A673 (cell line): ENCODE data around the gene GATA5. TPM values are rescaled to one million over a fixed set of nuclear protein-coding genes. Genes with fewer than 3 reads are reported as not detected.

Experiments used
- BruUV-seq: library from RNA; stranded (reverse); fragments of 400-500 nt; replicated peaks from 2 replicates; lab custom pipeline; 2021; lab: Mats Ljungman, UMichigan
- CTCF ChIA-PET: fragments of 300-600 bp; sonication (Branson Sonifier 250); formaldehyde crosslinking; loops from one replicate; lab custom pipeline; 2022; ENCODE audit warnings: antibody characterized with exemption; lab: Charles Lee
- POLR2A ChIA-PET: fragments of 300-600 bp; sonication (Branson Sonifier 250); formaldehyde crosslinking; loops from one replicate; lab custom pipeline; 2022; ENCODE audit warnings: antibody characterized with exemption; ENCODE audit not compliant: low non-redundant PET; lab: Charles Lee
- DNase-seq: peaks from one replicate; pipeline ENCODE4 v3.0.0-alpha.2; 2015; ENCODE audit warnings: low spot score
- H3K27ac ChIP-seq: fragments of 200-600 bp; sonication (generic); 2 replicates; pipeline ENCODE4 v1.5.1; 2016; ENCODE audit warnings: mixed run types, low read depth, mild to moderate bottlenecking, mixed read lengths, antibody characterized with exemption, low read length; ENCODE audit not compliant: poor library complexity, severe bottlenecking
- H3K27me3 ChIP-seq: fragments of 200-600 bp; sonication (generic); replicated peaks from 2 replicates; pipeline ENCODE4 v1.6.1; 2017; ENCODE audit warnings: mixed run types, low read depth, mild to moderate bottlenecking, mixed read lengths, antibody characterized with exemption, low read length; ENCODE audit not compliant: insufficient read depth, poor library complexity
- H3K36me3 ChIP-seq: fragments of 200-600 bp; sonication (generic); 2 replicates; pipeline ENCODE4 v1.6.1; 2016; ENCODE audit warnings: mixed run types, mild to moderate bottlenecking, mixed read lengths, antibody characterized with exemption, low read length; ENCODE audit not compliant: insufficient read depth, poor library complexity, severe bottlenecking
- H3K4me1 ChIP-seq: fragments of 200-600 bp; sonication (generic); 2 replicates; pipeline ENCODE4 v1.6.1; 2017; ENCODE audit warnings: mixed run types, mild to moderate bottlenecking, mixed read lengths, antibody characterized with exemption, low read length; ENCODE audit not compliant: insufficient read depth, poor library complexity, severe bottlenecking
- H3K4me3 ChIP-seq: fragments of 200-600 bp; sonication (generic); 2 replicates; pipeline ENCODE4 v1.5.1; 2016; ENCODE audit warnings: low read depth, mixed run types, mild to moderate bottlenecking, mixed read lengths, low read length; ENCODE audit not compliant: poor library complexity, severe bottlenecking
- H3K9me3 ChIP-seq: fragments of 200-600 bp; sonication (generic); 2 replicates; pipeline ENCODE4 v1.6.1; 2016; ENCODE audit warnings: mixed run types, low read depth, mild to moderate bottlenecking, mixed read lengths, antibody characterized with exemption, low read length; ENCODE audit not compliant: poor library complexity, severe bottlenecking
- EZH2 ChIP-seq: fragments of 200-600 bp; sonication (generic); IDR thresholded peaks from 2 replicates; pipeline ENCODE4 v1.6.1; 2017; ENCODE audit warnings: borderline replicate concordance, low read depth, mild to moderate bottlenecking, mixed read lengths, antibody characterized with exemption, low read length; ENCODE audit not compliant: poor library complexity, severe bottlenecking
- intact Hi-C: fragments of 100-400 bp; cut with micrococcal nuclease; formaldehyde crosslinking; loops from one replicate; pipeline ENCODE4 v1.10.0; 2022; ENCODE audit not compliant: unreplicated experiment
- total RNA-seq: library from RNA; stranded (reverse); gene quantifications from 2 replicates; pipeline ENCODE4 v1.2.3, GENCODE V29; 2021
- TF ChIP-seq, protein P1 (sequence below): fragments of 300-800, 200-600 bp; sonication (generic); conservative IDR thresholded peaks from 2 replicates; pipeline ENCODE4 v1.5.1; 2017; ENCODE audit warnings: low read depth, mild to moderate bottlenecking, antibody characterized with exemption, low read length, moderate library complexity, mixed read lengths

GATA5 gene
- total RNA-seq, 1 experiment from 2014 or later, result not detected

DNA sequence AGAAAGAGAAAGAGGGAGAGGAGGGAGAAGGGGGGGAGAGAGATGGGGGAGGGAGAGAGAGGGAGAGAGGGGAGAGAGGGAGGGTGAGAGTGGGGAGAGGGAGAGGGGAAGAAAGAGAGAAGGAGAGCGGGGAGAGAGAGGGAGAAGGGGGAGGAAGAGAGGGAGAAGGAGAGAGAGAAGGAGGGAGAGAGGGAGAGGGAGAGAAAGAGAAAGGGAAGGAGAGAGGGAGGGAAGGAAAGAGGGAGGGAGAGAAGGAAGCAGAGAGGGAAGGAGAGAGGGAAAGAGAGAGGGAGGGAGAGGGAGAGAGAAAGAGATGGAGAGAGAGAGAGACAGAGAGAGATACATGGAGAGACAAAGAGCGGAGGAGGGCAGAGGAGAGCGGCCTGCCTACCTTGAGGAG lies 23.8 kb downstream of the GATA5 start:
- no peak for TF ChIP-seq EZH2
- TF ChIP-seq, protein P1, sequence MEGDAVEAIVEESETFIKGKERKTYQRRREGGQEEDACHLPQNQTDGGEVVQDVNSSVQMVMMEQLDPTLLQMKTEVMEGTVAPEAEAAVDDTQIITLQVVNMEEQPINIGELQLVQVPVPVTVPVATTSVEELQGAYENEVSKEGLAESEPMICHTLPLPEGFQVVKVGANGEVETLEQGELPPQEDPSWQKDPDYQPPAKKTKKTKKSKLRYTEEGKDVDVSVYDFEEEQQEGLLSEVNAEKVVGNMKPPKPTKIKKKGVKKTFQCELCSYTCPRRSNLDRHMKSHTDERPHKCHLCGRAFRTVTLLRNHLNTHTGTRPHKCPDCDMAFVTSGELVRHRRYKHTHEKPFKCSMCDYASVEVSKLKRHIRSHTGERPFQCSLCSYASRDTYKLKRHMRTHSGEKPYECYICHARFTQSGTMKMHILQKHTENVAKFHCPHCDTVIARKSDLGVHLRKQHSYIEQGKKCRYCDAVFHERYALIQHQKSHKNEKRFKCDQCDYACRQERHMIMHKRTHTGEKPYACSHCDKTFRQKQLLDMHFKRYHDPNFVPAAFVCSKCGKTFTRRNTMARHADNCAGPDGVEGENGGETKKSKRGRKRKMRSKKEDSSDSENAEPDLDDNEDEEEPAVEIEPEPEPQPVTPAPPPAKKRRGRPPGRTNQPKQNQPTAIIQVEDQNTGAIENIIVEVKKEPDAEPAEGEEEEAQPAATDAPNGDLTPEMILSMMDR, result no peak
- no peak for DNase-seq
- no TSS peak for BruUV-seq
- H3K36me3 ChIP-seq, result no peaks in the 10 kb centered on the region
- CTCF ChIA-PET, result no interaction called here
- no peaks in the 10 kb centered on the region for H3K4me1 ChIP-seq
- POLR2A ChIA-PET, result no interaction called here
- no peak overlapping the region for H3K27ac ChIP-seq
- intact Hi-C loops, result no loop called here
- no peaks in the 10 kb centered on the region for H3K9me3 ChIP-seq
- H3K4me3 ChIP-seq, result no peak overlapping the region
- peaks cover 25% of the 10 kb centered on the region for H3K27me3 ChIP-seq

DNA sequence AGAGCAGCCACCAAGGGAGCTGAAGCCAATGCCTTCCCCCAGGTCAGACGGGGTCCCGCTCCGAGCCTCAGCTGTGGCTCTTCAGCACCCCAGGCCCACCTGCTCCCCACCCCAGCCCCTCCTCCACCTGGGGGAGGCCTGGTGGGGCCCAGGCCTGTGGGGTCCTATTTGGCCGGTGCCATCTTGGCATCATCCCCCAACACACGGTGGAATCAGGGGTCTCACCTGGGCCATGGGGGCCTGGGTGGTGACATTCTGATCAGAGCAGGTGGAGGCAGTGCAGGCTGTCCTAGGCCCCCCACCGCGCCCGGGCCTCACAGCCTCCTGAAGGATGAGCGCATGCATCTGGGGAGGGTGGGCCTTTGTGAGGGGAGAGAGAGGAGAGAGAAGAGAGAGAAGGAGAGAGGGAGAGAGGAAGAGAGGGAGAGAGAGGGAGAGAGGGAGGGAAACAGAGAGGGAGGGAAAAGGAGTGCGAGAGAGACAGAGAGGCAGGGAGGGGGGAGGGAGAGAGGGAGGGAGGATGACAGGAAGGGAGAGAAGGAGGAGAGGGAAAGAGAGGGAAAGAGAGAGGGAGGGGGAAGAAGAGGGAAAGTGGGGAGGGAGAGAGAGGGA lies 24.5 kb downstream of the GATA5 start:
- Histone ChIP-seq H3K4me1 (no peaks in the 10 kb centered on the region), H3K9me3 (no peaks in the 10 kb centered on the region), H3K27me3 (peaks cover 25% of the 10 kb centered on the region), H3K4me3 (no peak overlapping the region), H3K27ac (no peak overlapping the region), H3K36me3 (no peaks in the 10 kb centered on the region)
- DNase-seq, result no peak
- intact Hi-C loops, result no loop called here
- no TSS peak for BruUV-seq
- CTCF ChIA-PET, result no interaction called here
- TF ChIP-seq, protein P1, result no peak
- no peak for TF ChIP-seq EZH2
- POLR2A ChIA-PET, result no interaction called here

DNA sequence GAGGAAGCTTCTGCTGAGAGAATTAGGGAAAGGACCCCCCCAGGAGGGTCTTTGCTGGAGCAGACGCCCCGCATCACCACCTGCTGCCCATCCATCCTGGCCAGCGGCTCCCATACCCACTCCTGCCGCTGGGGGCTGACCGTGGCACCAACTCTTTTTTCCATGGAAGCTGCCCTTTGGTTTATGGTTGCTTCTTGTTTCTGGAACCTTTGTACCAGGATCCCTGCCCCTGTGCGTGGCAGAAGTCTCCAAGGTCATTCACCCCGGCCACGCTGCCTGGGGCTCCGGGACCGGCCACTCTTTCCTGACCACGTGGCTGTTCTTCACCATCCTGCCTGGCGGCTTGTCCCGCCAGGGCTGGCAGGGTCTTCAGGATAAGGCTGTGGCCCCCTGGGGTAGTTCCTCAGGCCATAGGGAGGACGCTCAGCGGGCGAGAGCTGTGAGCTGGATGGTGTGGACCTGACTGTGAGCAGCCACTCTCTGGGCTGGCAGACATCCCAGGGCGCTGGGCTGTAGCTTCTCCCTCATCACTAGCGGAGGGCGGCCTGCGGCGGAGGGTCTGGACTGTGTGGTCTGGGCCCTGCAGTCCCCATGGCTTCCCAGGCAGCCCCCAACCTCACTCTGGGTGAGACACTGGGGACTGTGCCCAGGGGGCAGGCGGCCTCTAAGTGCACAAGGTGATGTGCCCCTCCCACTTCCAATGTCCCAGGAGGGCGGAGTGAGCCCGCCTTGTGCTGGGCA lies 25.7 kb downstream of the GATA5 start:
- ChIA-PET CTCF (no interaction called here), POLR2A (no interaction called here)
- no peaks in the 10 kb centered on the region for H3K4me1 ChIP-seq
- peaks cover 31% of the 10 kb centered on the region for H3K27me3 ChIP-seq
- H3K9me3 ChIP-seq, result no peaks in the 10 kb centered on the region
- intact Hi-C loops, result no loop called here
- DNase-seq, result no peak
- TF ChIP-seq, protein P1, result peak; percentile 37
- no peak for TF ChIP-seq EZH2
- BruUV-seq, result no TSS peak
- H3K27ac ChIP-seq, result no peak overlapping the region
- no peak overlapping the region for H3K4me3 ChIP-seq
- no peaks in the 10 kb centered on the region for H3K36me3 ChIP-seq
